Measurements from ENCODE around the gene AK1.

- no peak for TF ChIP-seq CTCF (conservative IDR thresholded peaks at IDR 0.05; ENCODE audit: low read depth, low read length)
- TF ChIP-seq EZH2 (IDR thresholded peaks at IDR 0.05; ENCODE audit: borderline replicate concordance, low read depth, low read length, poor library complexity, severe bottlenecking): no peak
Observed at GRCh38 chr9:127923046-127923445, 45.6 kb upstream of the AK1 start.
